HepG2 (cell line): Measurements from ENCODE around the gene STKLD1. TPM values are rescaled to one million over a fixed set of nuclear protein-coding genes. Genes with fewer than 3 reads are reported as not detected.

Source experiments
- ATAD3A ChIP-seq: sonication (generic); formaldehyde crosslinking; IDR thresholded peaks from 2 replicates; pipeline ENCODE4 v1.4.0; 2020; ENCODE audit warnings: missing genetic modification reagents
- KLF16 ChIP-seq, 2 experiments: sonication (generic) in 1 of 2; formaldehyde crosslinking in 1 of 2; IDR thresholded peaks; 2 replicates each; pipeline versions ENCODE4 v1.6.1 to v1.8.0; 2016 to 2023; ENCODE audit warnings: missing genetic modification reagents in 2 of 2, missing compliant biosample characterization in 1 of 2
- MATR3 ChIP-seq: sonication (generic); formaldehyde crosslinking; IDR thresholded peaks from 2 replicates; pipeline ENCODE4 v1.4.0; 2020; ENCODE audit warnings: missing genetic modification reagents
- PATZ1 ChIP-seq: sonication (generic); formaldehyde crosslinking; IDR thresholded peaks from 2 replicates; pipeline ENCODE4 v1.4.0; 2020; ENCODE audit warnings: missing genetic modification reagents
- STAT6 ChIP-seq: sonication (generic); formaldehyde crosslinking; IDR thresholded peaks from 2 replicates; pipeline ENCODE4 v1.4.0; 2020; ENCODE audit warnings: missing genetic modification reagents, mild to moderate bottlenecking, borderline replicate concordance
- XRCC5 ChIP-seq: fragments of 200-400 bp; formaldehyde crosslinking; optimal IDR thresholded peaks from 2 replicates; pipeline ENCODE3; 2017; ENCODE audit warnings: mild to moderate bottlenecking, low read length
- ZFAT ChIP-seq: sonication (generic); formaldehyde crosslinking; conservative IDR thresholded peaks from 2 replicates; pipeline ENCODE4 v1.8.1; 2023; ENCODE audit warnings: missing genetic modification reagents, inconsistent platforms
- ZNF292 ChIP-seq: sonication (generic); formaldehyde crosslinking; IDR thresholded peaks from 2 replicates; pipeline ENCODE4 v1.8.1; 2022; ENCODE audit warnings: mild to moderate bottlenecking, low read depth, missing genetic modification reagents, borderline replicate concordance
- ZNF382 ChIP-seq: sonication (generic); formaldehyde crosslinking; IDR thresholded peaks from 2 replicates; pipeline ENCODE4 v1.5.0; 2020; ENCODE audit warnings: missing genetic modification reagents, mild to moderate bottlenecking, borderline replicate concordance
- ZNF572 ChIP-seq: sonication (generic); formaldehyde crosslinking; IDR thresholded peaks from 2 replicates; pipeline ENCODE4 v1.5.1; 2020; ENCODE audit warnings: mild to moderate bottlenecking, missing genetic modification reagents
- ZNF761 ChIP-seq: sonication (generic); formaldehyde crosslinking; conservative IDR thresholded peaks from 2 replicates; pipeline ENCODE4 v1.4.0; 2020; ENCODE audit warnings: mild to moderate bottlenecking, missing genetic modification reagents
- ZNF883 ChIP-seq: sonication (generic); formaldehyde crosslinking; IDR thresholded peaks from 2 replicates; pipeline ENCODE4 v1.5.1; 2020; ENCODE audit warnings: mild to moderate bottlenecking, missing genetic modification reagents; ENCODE audit errors: not compliant biosample characterization
- polyA plus RNA-seq, 8 experiments: library from polyadenylated mRNA; depleted of rRNA in 3 of 8; stranded (reverse) in 7 of 8; unstranded in 1 of 8; fragments of >200 nt; fragmentation: Illumina TruSeq in 4 of 8; extraction: Trizol in 4 of 8; gene quantifications; 2 replicates each; pipeline versions ENCODE4 v1.2.1 to v1.2.3, GENCODE V29; 2011 to 2016; ENCODE audit warnings: low read depth in 4 of 8, missing spikeins in 1 of 8, mixed read lengths in 1 of 8; ENCODE audit not compliant: insufficient read depth in 1 of 8
- total RNA-seq, 5 experiments: library from RNA; depleted of rRNA; stranded (reverse); fragments of >200 nt; fragmentation: Illumina TruSeq; extraction: Trizol; gene quantifications; 2 replicates each; pipeline ENCODE4 v1.2.3, GENCODE V29; 2016; ENCODE audit warnings: low read depth in 1 of 5
- TF ChIP-seq, protein P1 (sequence below): sonication (generic); formaldehyde crosslinking; IDR thresholded peaks from 2 replicates; pipeline ENCODE4 v1.4.0; 2020; ENCODE audit warnings: missing genetic modification reagents, borderline replicate concordance
- TF ChIP-seq, protein P2 (sequence below): sonication (generic); formaldehyde crosslinking; IDR thresholded peaks from 2 replicates; pipeline ENCODE4 v1.8.1; 2023; ENCODE audit warnings: mild to moderate bottlenecking, missing genetic modification reagents, borderline replicate concordance
- TF ChIP-seq, protein P3 (sequence below): sonication (generic); formaldehyde crosslinking; IDR thresholded peaks from 2 replicates; pipeline ENCODE4 v1.4.0; 2020; ENCODE audit warnings: mild to moderate bottlenecking, missing genetic modification reagents, borderline replicate concordance

Gene STKLD1
- total and polyA plus RNA-seq, 2 of the 13 experiments (the other 11 are each of a cell fraction or from before 2014, with no cell fraction given), result 1.5 to 2.2 TPM

GRCh38 chr9:133386338-133386737, 10.2 kb downstream of the STKLD1 start (continued):
- TF ChIP-seq, protein P1, sequence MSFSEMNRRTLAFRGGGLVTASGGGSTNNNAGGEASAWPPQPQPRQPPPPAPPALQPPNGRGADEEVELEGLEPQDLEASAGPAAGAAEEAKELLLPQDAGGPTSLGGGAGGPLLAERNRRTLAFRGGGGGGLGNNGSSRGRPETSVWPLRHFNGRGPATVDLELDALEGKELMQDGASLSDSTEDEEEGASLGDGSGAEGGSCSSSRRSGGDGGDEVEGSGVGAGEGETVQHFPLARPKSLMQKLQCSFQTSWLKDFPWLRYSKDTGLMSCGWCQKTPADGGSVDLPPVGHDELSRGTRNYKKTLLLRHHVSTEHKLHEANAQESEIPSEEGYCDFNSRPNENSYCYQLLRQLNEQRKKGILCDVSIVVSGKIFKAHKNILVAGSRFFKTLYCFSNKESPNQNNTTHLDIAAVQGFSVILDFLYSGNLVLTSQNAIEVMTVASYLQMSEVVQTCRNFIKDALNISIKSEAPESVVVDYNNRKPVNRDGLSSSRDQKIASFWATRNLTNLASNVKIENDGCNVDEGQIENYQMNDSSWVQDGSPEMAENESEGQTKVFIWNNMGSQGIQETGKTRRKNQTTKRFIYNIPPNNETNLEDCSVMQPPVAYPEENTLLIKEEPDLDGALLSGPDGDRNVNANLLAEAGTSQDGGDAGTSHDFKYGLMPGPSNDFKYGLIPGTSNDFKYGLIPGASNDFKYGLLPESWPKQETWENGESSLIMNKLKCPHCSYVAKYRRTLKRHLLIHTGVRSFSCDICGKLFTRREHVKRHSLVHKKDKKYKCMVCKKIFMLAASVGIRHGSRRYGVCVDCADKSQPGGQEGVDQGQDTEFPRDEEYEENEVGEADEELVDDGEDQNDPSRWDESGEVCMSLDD, result peak; percentile 23; the same call in 1 of the 2 replicates
- TF ChIP-seq MATR3 (CRISPR knock-in tag) (no peak), ZNF292 (CRISPR knock-in tag) (peak; percentile 42; the same call in 1 of the 2 replicates), ZFAT (no peak), PATZ1 (CRISPR knock-in tag) (no peak; the same call in 1 of the 2 replicates), KLF16 (CRISPR knock-in tag; IDR thresholded peaks at IDR 0.05) (peak in 1 of 2 experiments; percentile 32; a peak in 1 of 4 replicates), ATAD3A (CRISPR knock-in tag) (no peak), ZNF761 (0 out of 2 replicates have a peak, but pooled peaks have one; percentile 42), ZNF382 (CRISPR knock-in tag) (no peak), XRCC5 (no peak), ZNF572 (CRISPR knock-in tag) (no peak), STAT6 (CRISPR knock-in tag) (no peak), ZNF883 (no peak)
- TF ChIP-seq, protein P2, sequence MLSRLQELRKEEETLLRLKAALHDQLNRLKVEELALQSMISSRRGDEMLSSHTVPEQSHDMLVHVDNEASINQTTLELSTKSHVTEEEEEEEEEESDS (CRISPR knock-in tag), result no peak
- TF ChIP-seq, protein P3, sequence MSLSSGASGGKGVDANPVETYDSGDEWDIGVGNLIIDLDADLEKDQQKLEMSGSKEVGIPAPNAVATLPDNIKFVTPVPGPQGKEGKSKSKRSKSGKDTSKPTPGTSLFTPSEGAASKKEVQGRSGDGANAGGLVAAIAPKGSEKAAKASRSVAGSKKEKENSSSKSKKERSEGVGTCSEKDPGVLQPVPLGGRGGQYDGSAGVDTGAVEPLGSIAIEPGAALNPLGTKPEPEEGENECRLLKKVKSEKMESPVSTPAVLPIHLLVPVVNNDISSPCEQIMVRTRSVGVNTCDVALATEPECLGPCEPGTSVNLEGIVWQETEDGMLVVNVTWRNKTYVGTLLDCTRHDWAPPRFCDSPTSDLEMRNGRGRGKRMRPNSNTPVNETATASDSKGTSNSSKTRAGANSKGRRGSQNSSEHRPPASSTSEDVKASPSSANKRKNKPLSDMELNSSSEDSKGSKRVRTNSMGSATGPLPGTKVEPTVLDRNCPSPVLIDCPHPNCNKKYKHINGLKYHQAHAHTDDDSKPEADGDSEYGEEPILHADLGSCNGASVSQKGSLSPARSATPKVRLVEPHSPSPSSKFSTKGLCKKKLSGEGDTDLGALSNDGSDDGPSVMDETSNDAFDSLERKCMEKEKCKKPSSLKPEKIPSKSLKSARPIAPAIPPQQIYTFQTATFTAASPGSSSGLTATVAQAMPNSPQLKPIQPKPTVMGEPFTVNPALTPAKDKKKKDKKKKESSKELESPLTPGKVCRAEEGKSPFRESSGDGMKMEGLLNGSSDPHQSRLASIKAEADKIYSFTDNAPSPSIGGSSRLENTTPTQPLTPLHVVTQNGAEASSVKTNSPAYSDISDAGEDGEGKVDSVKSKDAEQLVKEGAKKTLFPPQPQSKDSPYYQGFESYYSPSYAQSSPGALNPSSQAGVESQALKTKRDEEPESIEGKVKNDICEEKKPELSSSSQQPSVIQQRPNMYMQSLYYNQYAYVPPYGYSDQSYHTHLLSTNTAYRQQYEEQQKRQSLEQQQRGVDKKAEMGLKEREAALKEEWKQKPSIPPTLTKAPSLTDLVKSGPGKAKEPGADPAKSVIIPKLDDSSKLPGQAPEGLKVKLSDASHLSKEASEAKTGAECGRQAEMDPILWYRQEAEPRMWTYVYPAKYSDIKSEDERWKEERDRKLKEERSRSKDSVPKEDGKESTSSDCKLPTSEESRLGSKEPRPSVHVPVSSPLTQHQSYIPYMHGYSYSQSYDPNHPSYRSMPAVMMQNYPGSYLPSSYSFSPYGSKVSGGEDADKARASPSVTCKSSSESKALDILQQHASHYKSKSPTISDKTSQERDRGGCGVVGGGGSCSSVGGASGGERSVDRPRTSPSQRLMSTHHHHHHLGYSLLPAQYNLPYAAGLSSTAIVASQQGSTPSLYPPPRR (CRISPR knock-in tag), result peak; percentile 34; the same call in 1 of the 2 replicates
